Iris pigment epithelial cell (primary cell): ENCODE data around the gene CRB1.

ENCODE experiments used
- DNase-seq: peaks from one replicate; pipeline ENCODE4 v3.0.0-alpha.2; 2011; ENCODE audit warnings: low read depth

Gene CRB1

DNA sequence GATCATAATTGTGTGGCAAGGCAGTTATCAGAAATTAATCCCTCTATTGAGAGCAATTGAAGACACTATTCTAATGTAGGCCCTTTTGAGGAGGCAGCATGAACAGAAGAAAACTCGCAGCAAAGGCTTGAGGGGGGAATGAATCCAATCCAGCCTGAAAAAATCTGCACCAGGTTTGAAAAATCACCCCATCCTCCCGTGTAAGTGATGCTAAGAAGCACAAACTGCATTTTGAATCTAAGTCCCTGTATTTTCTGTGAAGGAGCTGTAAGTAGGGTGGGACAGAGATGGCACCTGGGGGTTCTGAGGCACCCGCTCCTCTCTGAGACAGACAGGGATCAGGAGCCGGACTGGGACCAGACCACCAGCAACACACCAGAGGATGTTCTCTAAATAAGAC, at the start of gene CRB1:
Gene CRB1, plus strand, starts transcription at position 241 of the 400 bp plus-strand sequence. CDS start 161 bp downstream, outside the sequence.
- no peak for DNase-seq

DNA sequence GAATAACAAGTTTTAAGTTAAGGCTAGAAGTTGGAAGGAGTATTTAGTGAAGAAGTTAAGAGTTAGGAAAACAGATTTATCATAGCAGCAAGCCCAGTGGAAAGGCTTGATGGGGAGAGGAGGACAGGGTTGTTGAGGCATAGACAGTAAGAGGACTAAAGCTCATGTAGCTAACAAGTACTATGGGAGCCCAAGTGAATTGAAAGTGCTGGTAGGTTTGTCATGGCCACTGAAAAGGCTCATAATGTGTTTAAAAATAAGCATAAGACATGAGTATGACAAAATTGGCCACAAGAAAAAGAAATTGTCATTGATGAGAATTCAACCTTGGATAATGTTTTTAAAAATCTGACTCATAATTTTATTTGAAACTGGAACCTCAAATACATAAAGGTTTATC, 49.2 kb upstream of the CRB1 start:
- no peak for DNase-seq

- no peak for DNase-seq
These were observed 45.9 kb upstream of the CRB1 start for GRCh38 chr1:197222025-197222685.

GRCh38 chr1:197222780-197223179, 45.3 kb upstream of the CRB1 start:
- DNase-seq, result no peak

- DNase-seq, result peak; percentile 5
These were observed 43.9 kb upstream of the CRB1 start for GRCh38 chr1:197224160-197224559.

- DNase-seq, result no peak
These were observed 42.4 kb upstream of the CRB1 start for GRCh38 chr1:197225611-197226010.

DNA sequence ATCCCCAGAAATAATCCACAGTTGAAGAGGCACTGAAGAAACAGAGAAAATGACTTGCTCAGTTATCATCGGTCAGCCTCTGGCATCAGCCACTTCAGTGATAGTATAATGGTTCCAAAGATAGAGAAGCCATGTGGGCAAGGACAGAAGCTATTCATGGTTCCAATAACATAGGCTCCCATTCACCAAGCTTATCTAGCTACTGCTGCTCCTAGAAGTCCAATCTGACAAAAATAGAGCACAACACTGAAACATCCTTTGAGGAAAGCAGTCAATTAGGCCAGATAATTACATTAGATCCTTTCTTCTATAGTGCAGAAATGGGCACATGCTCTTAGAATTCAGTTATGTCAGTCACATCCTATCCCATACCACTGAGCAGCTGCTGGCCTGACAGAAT, 33.5 kb upstream of the CRB1 start:
- DNase-seq, result no peak

GRCh38 chr1:197235355-197235754, 32.7 kb upstream of the CRB1 start:
- DNase-seq, result no peak

- no peak for DNase-seq
These were observed 20.6 kb upstream of the CRB1 start for GRCh38 chr1:197247465-197247864.

GRCh38 chr1:197249324-197249723, 18.7 kb upstream of the CRB1 start:
- no peak for DNase-seq

- DNase-seq, result no peak
These were observed 17.4 kb upstream of the CRB1 start for GRCh38 chr1:197250616-197251015.

- no peak for DNase-seq
These were observed 15.1 kb upstream of the CRB1 start for GRCh38 chr1:197252973-197253372.

GRCh38 chr1:197254866-197255265, 13.2 kb upstream of the CRB1 start:
- no peak for DNase-seq

GRCh38 chr1:197264936-197265567, 3.0 kb upstream of the CRB1 start:
- no peak for DNase-seq

- no peak for DNase-seq
These were observed 1.0 kb downstream of the CRB1 start for GRCh38 chr1:197269053-197269452.

DNA sequence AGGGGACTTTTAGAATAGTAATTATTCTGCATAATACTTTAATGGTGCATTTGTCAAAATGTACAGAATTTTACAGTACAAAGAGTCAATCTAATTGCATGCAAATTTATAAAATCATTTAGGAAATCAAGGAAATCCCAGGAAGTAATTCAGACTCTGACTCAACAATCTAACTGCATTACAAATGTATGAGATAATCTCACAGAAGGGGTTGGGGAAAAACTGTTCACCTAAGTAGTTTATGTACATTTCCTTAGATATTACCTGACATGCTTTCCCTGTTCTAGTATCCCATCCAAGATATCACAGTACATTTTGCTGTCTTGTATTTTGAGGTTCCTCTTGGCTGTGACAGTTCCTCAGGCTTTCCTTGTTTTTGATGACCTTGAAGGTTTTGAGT, 4.7 kb downstream of the CRB1 start:
- DNase-seq, result peak; percentile 7

GRCh38 chr1:197277166-197277565, 9.1 kb downstream of the CRB1 start:
- no peak for DNase-seq

DNA sequence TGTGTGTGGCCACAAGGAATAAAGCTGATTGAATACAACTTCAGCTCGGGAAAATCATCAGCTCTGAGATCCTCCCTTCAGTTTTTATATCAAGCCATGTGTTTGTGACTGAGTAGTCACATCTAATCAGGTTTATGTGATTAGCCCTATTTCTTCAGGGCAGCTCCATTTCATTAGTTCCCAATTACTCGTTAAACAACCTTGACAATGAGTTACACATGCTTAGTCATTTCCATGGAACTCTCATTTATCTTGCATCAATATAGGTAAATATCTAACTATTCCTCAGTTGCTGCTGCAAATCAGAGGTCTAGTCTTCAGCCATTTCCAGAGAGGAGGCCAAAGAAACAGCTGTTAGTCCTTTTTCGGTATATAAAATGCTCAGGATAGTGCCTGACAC, 16.3 kb downstream of the CRB1 start:
- no peak for DNase-seq

DNA sequence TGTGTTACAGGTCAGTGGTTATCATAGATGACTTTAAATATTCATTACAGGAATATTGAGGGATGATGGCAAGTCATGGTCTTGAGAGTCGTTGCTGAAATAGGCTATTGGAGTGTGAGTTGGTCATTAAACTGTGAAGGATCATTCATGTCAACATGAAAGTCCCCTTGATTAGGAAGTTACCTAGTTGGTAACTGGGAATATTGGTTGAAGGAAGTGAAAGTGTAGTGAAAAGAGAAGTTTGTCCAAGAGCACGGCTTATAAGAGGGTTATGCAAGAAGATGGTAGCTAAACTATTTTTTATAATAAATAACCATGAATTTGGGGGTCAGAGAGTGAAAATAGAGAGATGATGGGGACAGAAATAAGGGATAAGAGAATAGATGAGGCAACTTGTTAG, 16.9 kb downstream of the CRB1 start:
- no peak for DNase-seq

- DNase-seq, result no peak
These were observed 17.6 kb downstream of the CRB1 start for GRCh38 chr1:197285526-197286205.

GRCh38 chr1:197286634-197287033, 18.6 kb downstream of the CRB1 start:
- no peak for DNase-seq

GRCh38 chr1:197287863-197288262, 19.8 kb downstream of the CRB1 start:
- DNase-seq, result no peak

DNA sequence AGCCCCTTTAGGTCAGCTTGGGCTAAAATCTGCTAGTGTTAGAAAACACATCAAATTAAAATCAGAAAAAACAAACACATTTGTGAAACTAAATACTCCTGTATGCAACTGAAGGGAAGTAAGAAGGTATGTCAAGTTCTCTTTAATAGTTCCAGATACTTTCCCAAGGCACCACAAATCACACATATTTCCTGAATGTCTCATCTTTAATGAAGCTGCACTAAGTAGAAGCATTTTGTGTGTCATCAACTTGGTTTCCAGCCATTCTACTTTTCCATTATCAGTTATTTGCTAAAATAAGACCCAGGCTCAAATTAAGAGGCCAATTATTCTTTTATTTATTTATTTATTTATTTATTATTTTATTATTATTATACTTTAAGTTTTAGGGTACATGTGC, 34.7 kb downstream of the CRB1 start:
- peak; percentile 51 for DNase-seq
